ENCODE measurements around the gene CSAD.

CSAD gene

DNA sequence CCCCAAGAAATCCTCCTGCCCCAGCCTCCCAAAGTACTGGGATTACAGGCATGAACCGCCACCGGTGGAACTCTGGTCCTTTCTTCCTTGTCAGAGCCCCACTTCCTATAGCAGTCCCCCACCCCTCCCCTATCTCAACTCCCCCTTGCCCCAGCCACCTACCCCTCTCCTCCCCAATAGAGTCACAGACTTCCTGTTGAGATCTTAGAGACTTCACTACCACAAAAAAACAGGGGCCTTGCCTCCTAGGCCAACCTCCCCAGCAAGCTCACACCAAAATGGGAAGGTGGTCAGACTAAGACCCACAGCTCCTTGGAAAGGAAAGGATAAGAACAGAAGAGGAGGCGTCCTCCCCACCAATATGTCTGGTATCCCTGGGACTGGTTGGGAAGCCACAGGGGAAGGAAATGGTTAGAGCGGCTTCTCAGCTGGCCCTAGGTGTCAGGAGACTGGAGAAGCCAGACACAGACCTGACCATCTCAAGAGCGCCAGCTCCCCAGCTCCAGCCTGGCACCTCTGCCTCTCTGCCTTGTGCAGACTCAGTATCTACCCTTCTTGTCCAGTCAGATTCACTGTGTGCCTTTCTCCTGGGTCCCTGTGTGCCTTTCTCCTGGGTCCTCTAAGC, 17.9 kb upstream of the CSAD start:
- DNase-seq (ENCODE audit: low read depth), result no peak

DNA sequence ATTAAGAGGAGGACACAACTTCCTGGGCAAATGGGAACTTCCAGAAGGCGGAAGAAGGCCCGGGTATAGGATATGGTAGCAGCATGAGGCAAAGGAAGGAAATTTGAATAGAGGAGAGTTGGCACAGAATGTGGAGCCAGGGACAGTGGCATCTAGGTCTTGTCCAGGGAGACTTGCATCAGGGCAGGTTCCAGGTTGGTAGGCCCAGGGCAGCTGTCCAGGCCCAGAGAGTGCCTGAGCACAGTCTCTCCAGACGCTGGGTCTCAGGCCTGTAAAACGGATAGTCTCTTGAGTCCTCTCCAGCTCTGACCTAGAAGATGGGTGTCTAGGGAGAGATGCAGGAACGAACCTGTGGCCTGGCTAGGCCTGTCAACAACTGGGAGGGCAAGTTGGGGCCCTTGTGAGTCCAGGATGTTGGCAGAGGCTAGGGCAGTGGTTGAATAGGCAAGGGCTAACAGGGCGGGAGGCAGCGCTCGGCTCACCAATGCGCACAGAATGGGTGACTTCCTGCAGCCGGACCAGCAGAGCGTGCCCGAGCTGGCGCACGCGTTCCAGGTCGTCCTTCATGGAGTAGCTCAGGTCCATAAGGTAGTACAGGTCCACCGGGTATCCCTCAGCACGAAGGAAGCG, 16.4 kb upstream of the CSAD start:
- DNase-seq (ENCODE audit: low read depth), result no peak

GRCh38 chr12:53196486-53196885, 15.8 kb upstream of the CSAD start:
- no peak for DNase-seq (ENCODE audit: low read depth)

GRCh38 chr12:53195516-53196420, 15.0 kb upstream of the CSAD start:
- no peak for DNase-seq (ENCODE audit: low read depth)

- DNase-seq (ENCODE audit: low read depth), result no peak
These were observed 14.2 kb upstream of the CSAD start for GRCh38 chr12:53194973-53195372.

GRCh38 chr12:53193985-53194716, 13.4 kb upstream of the CSAD start:
- DNase-seq (ENCODE audit: low read depth), result no peak

DNA sequence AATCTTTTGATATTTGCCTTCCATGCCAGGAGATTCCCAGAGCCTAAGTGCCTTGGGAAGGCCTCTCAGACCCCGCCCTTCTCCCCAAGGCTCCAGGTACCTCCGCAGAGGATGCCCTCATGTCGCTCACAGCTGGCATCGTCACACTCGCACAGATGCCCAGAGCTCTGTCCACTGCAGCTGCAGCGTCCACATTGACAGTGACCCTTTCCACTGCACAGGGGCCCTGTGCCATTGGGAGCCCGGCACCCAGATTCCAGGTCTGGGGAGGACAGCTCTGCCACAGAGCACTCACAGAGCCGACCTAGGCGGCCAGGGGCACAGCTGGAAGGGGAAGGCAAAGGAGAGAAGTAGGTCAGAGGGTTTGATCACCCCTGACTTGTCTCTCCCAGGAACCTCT, 12.3 kb upstream of the CSAD start:
- no peak for DNase-seq (ENCODE audit: low read depth)

DNA sequence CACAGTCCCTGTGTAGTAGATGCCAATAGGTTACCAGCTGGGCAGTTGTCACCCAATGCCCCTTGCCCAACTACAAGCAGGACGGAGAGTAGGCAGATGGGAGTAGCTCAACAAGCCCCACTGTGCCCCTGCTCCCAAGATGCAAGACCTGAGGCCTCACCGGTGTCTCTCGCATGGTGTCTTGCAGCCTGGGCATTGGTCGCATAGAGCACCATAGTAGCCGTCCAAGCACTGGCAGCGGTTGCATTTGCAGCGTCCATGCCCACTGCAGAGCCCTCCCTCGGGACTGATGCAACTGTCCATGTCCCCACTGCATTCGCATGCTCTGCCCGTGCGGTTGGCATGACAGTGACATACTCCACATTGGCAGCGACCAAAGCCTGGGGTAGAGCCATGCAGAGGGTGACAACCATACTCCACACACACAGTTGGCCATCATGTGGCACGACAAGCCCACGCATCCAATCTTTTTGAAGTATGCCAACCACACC, 11.9 kb upstream of the CSAD start:
- DNase-seq (ENCODE audit: low read depth), result no peak

GRCh38 chr12:53191885-53192530, 11.3 kb upstream of the CSAD start:
- no peak for DNase-seq (ENCODE audit: low read depth)

GRCh38 chr12:53191096-53191884, 10.6 kb upstream of the CSAD start:
- DNase-seq (ENCODE audit: low read depth), result no peak

DNA sequence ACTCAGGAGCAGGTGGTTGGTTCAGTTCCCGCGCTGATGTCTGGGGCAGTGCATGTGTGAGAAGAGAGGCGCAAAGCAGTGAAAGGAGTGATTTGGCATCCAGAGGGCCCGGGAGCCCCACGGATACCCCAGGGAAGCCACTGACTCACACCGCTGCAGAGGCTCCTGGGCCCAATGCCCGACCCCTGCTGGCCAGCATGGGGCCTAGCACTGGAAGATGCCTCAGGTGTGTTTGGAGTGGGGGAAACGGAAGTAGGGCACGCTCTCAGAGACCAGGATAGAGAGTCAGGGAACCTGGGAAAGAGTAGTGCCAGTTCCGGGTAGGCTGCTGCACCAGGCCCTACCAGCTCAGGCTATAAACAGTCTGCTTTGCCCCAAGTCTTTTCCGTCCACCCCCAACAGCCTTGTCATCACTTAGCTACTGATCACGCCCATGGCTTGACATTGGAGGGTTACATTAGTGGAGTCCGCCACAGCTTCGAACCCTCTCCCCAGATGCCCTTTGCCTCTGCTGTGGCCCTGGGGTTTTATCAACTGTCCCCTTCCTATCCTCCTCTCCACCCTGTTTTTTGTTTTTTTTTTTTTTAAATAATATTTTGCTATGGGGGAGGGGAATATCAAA, 9.5 kb upstream of the CSAD start:
- peak; percentile 74 for DNase-seq (ENCODE audit: low read depth)

- no peak for DNase-seq (ENCODE audit: low read depth)
These were observed 6.6 kb upstream of the CSAD start for GRCh38 chr12:53187145-53187899.

- no peak for DNase-seq (ENCODE audit: low read depth)
These were observed 6.0 kb upstream of the CSAD start for GRCh38 chr12:53186745-53187144.

DNA sequence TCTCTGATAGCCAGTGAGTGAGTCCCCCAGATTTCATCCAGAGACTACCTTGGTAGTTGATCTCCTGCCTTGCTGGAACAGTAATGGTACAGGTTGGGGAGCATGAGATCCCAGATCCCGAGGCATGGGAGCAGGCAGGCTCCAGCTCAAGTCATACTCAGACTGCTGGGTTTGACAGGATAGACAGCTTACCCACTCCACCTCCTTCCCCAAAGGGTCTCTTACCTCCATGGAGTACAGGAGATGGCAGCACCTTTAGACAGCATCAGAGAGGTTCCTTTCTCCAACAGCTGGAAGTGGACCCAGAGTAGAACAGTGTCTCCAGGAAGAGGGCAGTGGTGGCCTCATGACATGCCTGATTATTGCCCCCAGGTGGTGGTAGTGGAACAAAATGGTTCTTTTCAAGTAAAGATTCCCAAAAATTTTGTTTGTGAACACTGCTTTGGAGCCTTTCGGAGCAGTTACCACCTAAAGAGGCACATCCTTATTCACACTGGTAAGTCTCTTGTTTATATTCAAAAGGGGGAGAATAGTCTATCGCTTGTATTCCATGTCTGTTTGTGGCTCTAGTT, 4.9 kb upstream of the CSAD start:
- no peak for DNase-seq (ENCODE audit: low read depth)

DNA sequence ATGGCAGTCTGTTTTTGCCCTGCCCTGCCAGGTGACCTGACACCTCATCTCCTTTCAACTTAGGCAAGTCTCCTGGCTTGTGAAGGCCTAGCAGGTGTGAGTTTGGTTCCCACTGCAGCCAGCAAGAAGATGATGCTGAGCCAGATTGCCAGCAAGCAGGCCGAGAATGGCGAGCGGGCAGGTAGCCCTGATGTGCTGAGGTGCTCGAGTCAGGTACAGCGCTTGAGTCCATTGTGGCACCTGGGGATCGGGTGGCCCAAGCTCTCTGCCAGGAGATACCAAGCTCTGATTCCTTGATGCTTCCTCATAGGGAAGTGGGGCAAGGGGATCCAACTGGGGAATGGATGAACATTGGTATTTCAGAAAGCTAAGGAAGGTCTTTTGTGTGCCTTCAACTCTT, 4.1 kb upstream of the CSAD start:
- DNase-seq (ENCODE audit: low read depth), result no peak

GRCh38 chr12:53182903-53183302, 2.2 kb upstream of the CSAD start:
- DNase-seq (ENCODE audit: low read depth), result no peak

DNA sequence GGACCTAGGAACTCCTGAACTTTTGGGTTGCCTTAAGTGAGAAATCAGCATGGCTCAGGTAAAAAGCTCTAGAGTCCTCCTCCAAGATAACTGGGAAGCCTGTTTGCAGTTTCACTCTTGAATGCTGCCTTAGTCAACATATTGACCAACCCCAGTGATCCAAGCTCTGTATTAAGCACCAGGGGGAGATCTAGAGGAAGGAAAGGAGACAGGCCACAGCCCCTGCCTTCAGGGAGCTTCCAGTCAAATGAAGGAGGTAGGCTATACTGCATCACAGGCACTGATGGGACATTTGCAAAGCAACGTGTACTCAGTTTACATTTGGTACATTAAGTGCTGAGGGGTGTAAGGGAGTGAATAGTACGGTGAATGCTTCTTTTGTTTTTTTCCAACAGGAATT, 1.2 kb upstream of the CSAD start:
- no peak for DNase-seq (ENCODE audit: low read depth)

GRCh38 chr12:53180931-53181645, 363 bp upstream of the CSAD start:
- peak; percentile 81 for DNase-seq (ENCODE audit: low read depth)

All from ELR (cell line).